Astrocyte of the spinal cord (primary cell): ENCODE data around the gene EPHA2.
A peak's percentile ranks its signal among the peaks of the same experiment; 100 is the strongest.

Source experiments
- DNase-seq: peaks from one replicate; pipeline ENCODE4 v3.0.0; 2011; ENCODE audit warnings: low read depth, low spot score
- H3K4me3 ChIP-seq: 2 replicates; pipeline ENCODE4 v1.5.1; 2011; ENCODE audit warnings: low read depth, mild to moderate bottlenecking, low read length, moderate library complexity
- CTCF ChIP-seq: IDR thresholded peaks from 2 replicates; pipeline ENCODE4 v1.5.1; 2012; ENCODE audit warnings: low read depth, mild to moderate bottlenecking, low read length, inconsistent platforms
- in situ Hi-C: cut with HindIII; loops from 2 replicates; pipeline ENCODE4 v1.10.0; 2017; ENCODE audit warnings: low sequenced_read_pairs

Gene EPHA2

GRCh38 chr1:16081636-16082035 lies 74.2 kb downstream of the EPHA2 start:
- no peak for TF ChIP-seq CTCF
- H3K4me3 ChIP-seq, result no peak overlapping the region
- no peak for DNase-seq
- in situ Hi-C loops, result no loop called here

GRCh38 chr1:16080422-16081150 lies 75.3 kb downstream of the EPHA2 start:
- no peak for DNase-seq
- TF ChIP-seq CTCF, result no peak
- H3K4me3 ChIP-seq, result no peak overlapping the region
- in situ Hi-C loops, result no loop called here

GRCh38 chr1:16078925-16079656 lies 76.8 kb downstream of the EPHA2 start:
- TF ChIP-seq CTCF, result peak; percentile 89
- DNase-seq, result peak; percentile 72
- no peak overlapping the region for H3K4me3 ChIP-seq
- in situ Hi-C loops, result no loop called here

GRCh38 chr1:16077406-16078245 lies 78.2 kb downstream of the EPHA2 start:
- peak; percentile 9 for DNase-seq
- in situ Hi-C loops, result no loop called here
- TF ChIP-seq CTCF, result no peak
- no peak overlapping the region for H3K4me3 ChIP-seq

GRCh38 chr1:16076865-16077238 lies 79.0 kb downstream of the EPHA2 start:
- no peak for TF ChIP-seq CTCF
- DNase-seq, result peak; percentile 56
- in situ Hi-C loops, result no loop called here
- H3K4me3 ChIP-seq, result no peak overlapping the region

GRCh38 chr1:16076031-16076864 lies 79.6 kb downstream of the EPHA2 start:
- TF ChIP-seq CTCF, result no peak
- no peak overlapping the region for H3K4me3 ChIP-seq
- peak; percentile 89 for DNase-seq
- in situ Hi-C loops, result no loop called here
